ENCODE measurements around the gene RPP14. TPM values are rescaled to one million over a fixed set of nuclear protein-coding genes. Genes with fewer than 3 reads are reported as not detected.

Gene RPP14
- total RNA-seq, 4 donors from 2014 or later, result 9.2 to 25.1 (median 18.8) TPM

GRCh38 chr3:58274027-58274614, 31.9 kb upstream of the RPP14 start:
- H3K27me3 ChIP-seq, result no peaks in the 10 kb centered on the region
- no peak overlapping the region for H3K4me3 ChIP-seq
- H3K9me3 ChIP-seq, result no peaks in the 10 kb centered on the region
- DNase-seq, result no peak
- 57 to 90% methylated on average over 2 to 3 of the region's 3 CpGs for WGBS, 2 donors (ENCODE audit: low coverage in 1 of 2)
- in situ Hi-C loops (cut with MboI; ENCODE audit: low pct_ligation_motif_present in 1 of 4, low pct_unique_long_range_greater_than_20kb in 1 of 4, low sequenced_read_pairs in 3 of 4) (no loop called here), intact Hi-C loops (cut with DNase I; ENCODE audit: low total_unique reads) (no loop called here)
- peaks cover 0 to 12% (median 8%) of the 10 kb centered on the region in 4 donors for H3K4me1 ChIP-seq
- H3K27ac ChIP-seq, result no peak overlapping the region
- no peak for TF ChIP-seq EP300 (IDR thresholded peaks at IDR 0.05; ENCODE audit: low read depth)
- H3K36me3 ChIP-seq, result peaks cover 0 to 14% (median 6%) of the 10 kb centered on the region in 4 donors

GRCh38 chr3:58281069-58281468, 25.0 kb upstream of the RPP14 start:
- in situ Hi-C loops (cut with MboI; ENCODE audit: low pct_ligation_motif_present in 1 of 4, low pct_unique_long_range_greater_than_20kb in 1 of 4, low sequenced_read_pairs in 3 of 4) (no loop called here), intact Hi-C loops (cut with DNase I; ENCODE audit: low total_unique reads) (no loop called here)
- H3K4me1 ChIP-seq, result no peaks in the 10 kb centered on the region
- TF ChIP-seq CTCF (IDR thresholded peaks at IDR 0.05) (no peak), EP300 (IDR thresholded peaks at IDR 0.05; ENCODE audit: low read depth) (no peak), POLR2A (IDR thresholded peaks at IDR 0.05) (no peak), POLR2AphosphoS5 (IDR thresholded peaks at IDR 0.05) (no peak)
- peaks cover 0 to 10% (median 2%) of the 10 kb centered on the region in 4 donors for H3K36me3 ChIP-seq
- H3K27ac ChIP-seq, result no peak overlapping the region
- no peaks in the 10 kb centered on the region for H3K9me3 ChIP-seq
- 93 to 100% methylated on average over 1 to 7 of the region's 7 CpGs for WGBS, 2 donors (ENCODE audit: low coverage in 1 of 2)
- H3K4me3 ChIP-seq, result no peak overlapping the region
- no peak for DNase-seq
- no peaks in the 10 kb centered on the region for H3K27me3 ChIP-seq

GRCh38 chr3:58285334-58285733, 20.7 kb upstream of the RPP14 start:
- in situ Hi-C loops (cut with MboI; ENCODE audit: low pct_ligation_motif_present in 1 of 4, low pct_unique_long_range_greater_than_20kb in 1 of 4, low sequenced_read_pairs in 3 of 4), result no loop called here
- Histone ChIP-seq H3K9me3 (no peaks in the 10 kb centered on the region), H3K4me1 (no peaks in the 10 kb centered on the region), H3K27me3 (no peaks in the 10 kb centered on the region), H3K36me3 (peaks cover 0 to 22% (median 10%) of the 10 kb centered on the region in 4 donors), H3K4me3 (no peak overlapping the region), H3K27ac (no peak overlapping the region)
- intact Hi-C loops (cut with DNase I; ENCODE audit: low total_unique reads), result no loop called here
- DNase-seq, result no peak
- 50 to 84% methylated on average over 1 to 7 of the region's 7 CpGs for WGBS, 2 donors (ENCODE audit: low coverage in 1 of 2)
- TF ChIP-seq POLR2A (IDR thresholded peaks at IDR 0.05) (no peak), EP300 (IDR thresholded peaks at IDR 0.05; ENCODE audit: low read depth) (no peak), CTCF (IDR thresholded peaks at IDR 0.05) (no peak), POLR2AphosphoS5 (IDR thresholded peaks at IDR 0.05) (no peak)

- intact Hi-C loops (cut with DNase I; ENCODE audit: low total_unique reads) (no loop called here), in situ Hi-C loops (cut with MboI; ENCODE audit: low pct_ligation_motif_present in 1 of 4, low pct_unique_long_range_greater_than_20kb in 1 of 4, low sequenced_read_pairs in 3 of 4) (no loop called here)
- H3K4me3 ChIP-seq, result no peak overlapping the region
- TF ChIP-seq EP300 (IDR thresholded peaks at IDR 0.05; ENCODE audit: low read depth), result no peak
- no peak for TF ChIP-seq CTCF (IDR thresholded peaks at IDR 0.05)
- no peak for TF ChIP-seq POLR2AphosphoS5 (IDR thresholded peaks at IDR 0.05)
- TF ChIP-seq POLR2A (IDR thresholded peaks at IDR 0.05), result no peak
- H3K4me1 ChIP-seq, result no peaks in the 10 kb centered on the region
- 82 to 94% methylated on average over 4 to 6 of the region's 6 CpGs for WGBS, 2 donors (ENCODE audit: low coverage in 1 of 2)
- H3K36me3 ChIP-seq, result peaks cover 0 to 18% (median 5%) of the 10 kb centered on the region in 4 donors
- DNase-seq, result no peak
- H3K27me3 ChIP-seq, result no peaks in the 10 kb centered on the region
- H3K9me3 ChIP-seq, result no peaks in the 10 kb centered on the region
- H3K27ac ChIP-seq, result no peak overlapping the region
Observed at GRCh38 chr3:58287354-58287753, 18.7 kb upstream of the RPP14 start.
